Liver (tissue), 9 donors: ENCODE data around the gene KIAA1614. TPM values are rescaled to one million over a fixed set of nuclear protein-coding genes. Genes with fewer than 3 reads are reported as not detected.

Experiments used
- DNase-seq: peaks from one replicate; pipeline ENCODE4 v3.0.0-alpha.2; 2017; ENCODE audit warnings: low spot score
- H3K27ac ChIP-seq, 2 donors: one replicate each; pipeline ENCODE4 v1.7.0; 2013; ENCODE audit warnings: inconsistent platforms in 2 of 2, low read length in 2 of 2, control low read depth in 1 of 2, low read depth in 1 of 2, mild to moderate bottlenecking in 1 of 2
- H3K27me3 ChIP-seq, 4 donors: one replicate each; pipeline versions ENCODE4 v1.6.1 to v1.7.0; 2013; ENCODE audit warnings: low read length in 3 of 4, inconsistent platforms in 1 of 4, mild to moderate bottlenecking in 1 of 4, moderate library complexity in 1 of 4; ENCODE audit not compliant: control insufficient read depth in 4 of 4, insufficient read depth in 4 of 4
- H3K36me3 ChIP-seq, 4 donors: one replicate each; pipeline versions ENCODE4 v1.6.1 to v1.7.0; 2013; ENCODE audit warnings: low read length in 3 of 4, mild to moderate bottlenecking in 3 of 4, low read depth in 1 of 4, moderate library complexity in 1 of 4; ENCODE audit not compliant: control insufficient read depth in 4 of 4, insufficient read depth in 3 of 4
- H3K4me1 ChIP-seq, 4 donors: one replicate each; pipeline versions ENCODE4 v1.6.1 to v1.7.0; 2013; ENCODE audit warnings: low read length in 3 of 4, mild to moderate bottlenecking in 3 of 4, moderate library complexity in 1 of 4; ENCODE audit not compliant: control insufficient read depth in 4 of 4, insufficient read depth in 4 of 4
- H3K4me3 ChIP-seq, 3 donors: one replicate each; pipeline versions ENCODE4 v1.6.1 to v1.7.0; 2013; ENCODE audit warnings: low read length in 3 of 3, control low read depth in 1 of 3, low read depth in 1 of 3, mild to moderate bottlenecking in 1 of 3
- H3K9ac ChIP-seq, 2 donors: one replicate each; pipeline ENCODE4 v1.7.0; 2013; ENCODE audit warnings: low read length in 2 of 2, mild to moderate bottlenecking in 2 of 2, moderate library complexity in 2 of 2, control low read depth in 1 of 2, low read depth in 1 of 2
- H3K9me3 ChIP-seq, 4 donors: one replicate each; pipeline versions ENCODE4 v1.6.1 to v1.7.0; 2013; ENCODE audit warnings: low read length in 3 of 4; ENCODE audit not compliant: control insufficient read depth in 4 of 4
- ATF3 ChIP-seq: IDR thresholded peaks from 2 replicates; pipeline ENCODE4 v1.6.1; 2016; ENCODE audit warnings: antibody characterized with exemption
- CTCF ChIP-seq: fragments of 150-350 bp; IDR thresholded peaks from 2 replicates; pipeline ENCODE4 v1.5.1; 2017; ENCODE audit warnings: improper control_type of control experiment, low read depth, low read length; ENCODE audit not compliant: missing input control
- EGR1 ChIP-seq, 2 donors: IDR thresholded peaks; 2 replicates each; pipeline ENCODE4 v1.6.1; 2016 to 2018; ENCODE audit warnings: antibody characterized with exemption in 2 of 2, low read depth in 2 of 2
- FOXA2 ChIP-seq: IDR thresholded peaks from 2 replicates; pipeline ENCODE4 v1.6.1; 2016; ENCODE audit warnings: antibody characterized with exemption
- HNF4A ChIP-seq, 2 donors: conservative IDR thresholded peaks; 2 replicates each; pipeline ENCODE4 v1.6.1; 2016; ENCODE audit warnings: antibody characterized with exemption in 2 of 2, mild to moderate bottlenecking in 2 of 2
- HNF4G ChIP-seq: IDR thresholded peaks from 2 replicates; pipeline ENCODE4 v1.6.1; 2016; ENCODE audit warnings: antibody characterized with exemption
- JUND ChIP-seq, 2 donors: IDR thresholded peaks; 2 replicates each; pipeline ENCODE4 v1.6.1; 2016; ENCODE audit warnings: antibody characterized with exemption in 2 of 2
- MAX ChIP-seq: IDR thresholded peaks from 2 replicates; pipeline ENCODE4 v1.6.1; 2016; ENCODE audit warnings: antibody characterized with exemption
- RAD21 ChIP-seq, 2 donors: IDR thresholded peaks; 2 replicates each; pipeline ENCODE4 v1.6.1; 2016; ENCODE audit warnings: antibody characterized with exemption in 2 of 2, mild to moderate bottlenecking in 2 of 2
- REST ChIP-seq: IDR thresholded peaks from 2 replicates; pipeline ENCODE4 v1.6.1; 2016; ENCODE audit warnings: antibody characterized with exemption, mild to moderate bottlenecking
- SP1 ChIP-seq: IDR thresholded peaks from 2 replicates; pipeline ENCODE4 v1.6.1; 2018; ENCODE audit warnings: antibody characterized with exemption, mild to moderate bottlenecking
- TAF1 ChIP-seq: conservative IDR thresholded peaks from 2 replicates; pipeline ENCODE4 v1.6.1; 2016; ENCODE audit warnings: antibody characterized with exemption, mild to moderate bottlenecking
- WGBS: extraction: QIAGEN DNeasy Blood & Tissue Kit; methylation state at CpG from one replicate; pipeline ENCODE4 v1.1.7; 2013; 5-methylcytosine and 5-hydroxymethylcytosine counted together
- polyA plus RNA-seq, 2 donors: library from polyadenylated mRNA; stranded (reverse) in 1 of 2; unstranded in 1 of 2; fragments of 200-250 nt in 1 of 2; fragments of >200 nt in 1 of 2; fragmentation: Nextera tagmentation in 1 of 2; extraction: Ambion mirVana in 1 of 2; gene quantifications; one replicate each; pipeline versions ENCODE4 v1.2.1 to v1.2.3, GENCODE V29; 2013 to 2015
- total RNA-seq, 2 donors: library from RNA; depleted of rRNA; stranded (reverse); fragments of >200 nt; gene quantifications; one replicate each; pipeline ENCODE4 v1.2.3, GENCODE V29; 2014
- donor health status: healthy.
- donor health status: healthy.
- donor health status: healthy.
- donor health status: healthy.
- donor health status: healthy.

KIAA1614 gene
- total and polyA plus RNA-seq, 4 donors: 0.21 to 1.1 (median 0.40) TPM

GRCh38 chr1:180919183-180919700 is 6.5 kb downstream of the KIAA1614 start:
- Histone ChIP-seq H3K4me1 (no peaks in the 10 kb centered on the region), H3K27ac (no peak overlapping the region), H3K27me3 (peaks cover 0 to under 1% (median 0%) of the 10 kb centered on the region in 4 donors), H3K9ac (no peak overlapping the region), H3K9me3 (no peaks in the 10 kb centered on the region), H3K4me3 (no peak overlapping the region), H3K36me3 (no peaks in the 10 kb centered on the region)
- WGBS: 91% methylated on average over 9 of the region's 9 CpGs
- TF ChIP-seq JUND (IDR thresholded peaks at IDR 0.05) (no peak), CTCF (no peak), HNF4A (conservative IDR thresholded peaks at IDR 0.05) (no peak), EGR1 (IDR thresholded peaks at IDR 0.05; ENCODE audit: low read depth in 2 of 2) (no peak)
- no peak for DNase-seq

GRCh38 chr1:180920193-180920592 is 7.5 kb downstream of the KIAA1614 start:
- Histone ChIP-seq H3K4me1 (peaks cover 0 to 3% (median 0%) of the 10 kb centered on the region in 4 donors), H3K27me3 (no peaks in the 10 kb centered on the region), H3K4me3 (no peak overlapping the region), H3K9ac (no peak overlapping the region), H3K27ac (no peak overlapping the region), H3K36me3 (no peaks in the 10 kb centered on the region), H3K9me3 (no peaks in the 10 kb centered on the region)
- no peak for DNase-seq
- no peak for TF ChIP-seq RAD21 (IDR thresholded peaks at IDR 0.05)
- no peak for TF ChIP-seq SP1
- no peak for TF ChIP-seq CTCF
- TF ChIP-seq REST: no peak
- TF ChIP-seq MAX: no peak
- no peak for TF ChIP-seq HNF4G
- no peak for TF ChIP-seq JUND (IDR thresholded peaks at IDR 0.05)
- TF ChIP-seq EGR1 (IDR thresholded peaks at IDR 0.05; ENCODE audit: low read depth in 2 of 2): no peak
- no peak for TF ChIP-seq FOXA2
- no peak for TF ChIP-seq ATF3
- no peak for TF ChIP-seq TAF1
- 95% methylated on average over 7 of the region's 7 CpGs for WGBS
